K562 (cell line): ENCODE results near the gene DHPS. TPM values are rescaled to one million over a fixed set of nuclear protein-coding genes. Genes with fewer than 3 reads are reported as not detected.

Experiments used
- ATAC-seq: fragments of 200-7000 bp; cut with Tn5 transposase; 3 replicates; pipeline ENCODE4 v1.9.1; 2020; ENCODE audit warnings: moderate library complexity
- BruUV-seq: library from RNA; stranded (reverse); fragments of 400-500 nt; replicated peaks from 2 replicates; lab custom pipeline; 2021; lab: Mats Ljungman, UMichigan
- CTCF ChIA-PET: fragments of 300-600 bp; formaldehyde crosslinking; extraction: SDS; loops from one replicate; lab custom pipeline; 2021; ENCODE audit warnings: low intra/inter-chr PET ratio; lab: Yijun Ruan, JAX
- POLR2A ChIA-PET: fragments of 300-600, 350-650 bp; sonication (Branson Sonifier 250); formaldehyde crosslinking; extraction: SDS; loops from one replicate; lab custom pipeline; 2021; ENCODE audit warnings: antibody characterized with exemption, inconsistent platforms; lab: Yijun Ruan, JAX
- DNase-seq, 4 experiments: peaks; one replicate each; pipeline versions ENCODE4 v3.0.0 to v3.0.0-alpha.2; 2011 to 2018; ENCODE audit warnings: low spot score in 3 of 4, mixed read lengths in 3 of 4; ENCODE audit errors: extremely low read depth in 1 of 4
- FAIRE-seq: peaks from 2 replicates; lab custom pipeline; 2011; peaks lifted over from hg19 to GRCh38; lab: Jason Lieb, UNC
- H2AFZ ChIP-seq: 2 replicates; pipeline ENCODE4 v1.6.0; 2011; ENCODE audit warnings: low read depth, low read length, control low read depth, inconsistent platforms
- H3K27ac ChIP-seq: fragments of 200-600 bp; 3 replicates; pipeline ENCODE4 v1.8.0; 2011; ENCODE audit warnings: low read depth, mild to moderate bottlenecking, control low read depth, inconsistent platforms, low read length, moderate library complexity, mixed read lengths; ENCODE audit errors: extremely low read depth
- H3K27me3 ChIP-seq, 2 experiments: fragments of 300-600 bp in 1 of 2; 2 replicates in 1 of 2; 3 replicates in 1 of 2; pipeline versions ENCODE4 v1.6.0 to v1.8.0; 2011; ENCODE audit warnings: inconsistent platforms in 2 of 2, low read length in 2 of 2, mild to moderate bottlenecking in 1 of 2, mixed read lengths in 1 of 2, moderate library complexity in 1 of 2; ENCODE audit not compliant: control insufficient read depth in 2 of 2, insufficient read depth in 2 of 2
- H3K36me3 ChIP-seq: fragments of 300-600 bp; 3 replicates; pipeline ENCODE4 v1.8.0; 2011; ENCODE audit warnings: mild to moderate bottlenecking, low read length, inconsistent platforms; ENCODE audit not compliant: control insufficient read depth, insufficient read depth
- H3K4me1 ChIP-seq, 2 experiments: fragments of 200-600 bp in 1 of 2; replicated peaks in 1 of 2; 2 replicates in 1 of 2; 3 replicates in 1 of 2; pipeline versions ENCODE4 v1.5.1 to v1.8.0; 2011; ENCODE audit warnings: inconsistent platforms in 2 of 2, low read length in 2 of 2, mild to moderate bottlenecking in 1 of 2, mixed read lengths in 1 of 2, moderate library complexity in 1 of 2; ENCODE audit not compliant: control insufficient read depth in 2 of 2, insufficient read depth in 2 of 2
- H3K4me2 ChIP-seq: 2 replicates; pipeline ENCODE4 v1.6.1; 2011; ENCODE audit warnings: low read length, control low read depth, inconsistent platforms, mixed read lengths; ENCODE audit not compliant: insufficient read depth
- H3K4me3 ChIP-seq: fragments of 200-600 bp; sonication (generic), shearing (Covaris generic); 2 replicates; pipeline ENCODE4 v1.5.1; 2016; ENCODE audit warnings: control low read depth, inconsistent platforms
- H3K79me2 ChIP-seq: fragments of 200-600 bp; 3 replicates; pipeline ENCODE4 v1.8.0; 2011; ENCODE audit warnings: low read length, inconsistent platforms; ENCODE audit not compliant: control insufficient read depth, insufficient read depth
- H3K9ac ChIP-seq, 2 experiments: 2 replicates each; pipeline versions ENCODE4 v1.6.0 to v1.6.1; 2011; ENCODE audit warnings: low read depth in 2 of 2, low read length in 2 of 2, control low read depth in 1 of 2, inconsistent platforms in 1 of 2, mild to moderate bottlenecking in 1 of 2, mixed read lengths in 1 of 2; ENCODE audit not compliant: insufficient read depth in 1 of 2
- H3K9me1 ChIP-seq: one replicate; pipeline ENCODE4 v1.6.0; 2011; ENCODE audit warnings: inconsistent platforms, mild to moderate bottlenecking, low read length, moderate library complexity; ENCODE audit not compliant: control insufficient read depth, insufficient read depth
- H3K9me3 ChIP-seq: replicated peaks from 2 replicates; pipeline ENCODE4 v1.5.1; 2011; ENCODE audit warnings: low read depth, low read length, inconsistent platforms; ENCODE audit not compliant: control insufficient read depth, insufficient read depth
- H4K20me1 ChIP-seq: replicated peaks from 2 replicates; pipeline ENCODE4 v1.6.1; 2011; ENCODE audit warnings: low read length, inconsistent platforms, mixed read lengths; ENCODE audit not compliant: control insufficient read depth, insufficient read depth
- ARID1B ChIP-seq: fragments of 450-650 bp; IDR thresholded peaks from 2 replicates; pipeline ENCODE4 v1.6.1; 2016; ENCODE audit warnings: antibody characterized with exemption, mild to moderate bottlenecking, inconsistent platforms
- C11orf30 ChIP-seq: fragments of 450-650 bp; IDR thresholded peaks from 2 replicates; pipeline ENCODE4 v1.6.1; 2016; ENCODE audit warnings: low read depth, mild to moderate bottlenecking
- CBFA2T3 ChIP-seq: fragments of 450-650 bp; IDR thresholded peaks from 2 replicates; pipeline ENCODE4 v1.6.1; 2017
- CHD1 ChIP-seq: fragments of 200-600 bp; sonication (generic); IDR thresholded peaks from one replicate; pipeline ENCODE4 v1.6.1; 2012; ENCODE audit warnings: mild to moderate bottlenecking, moderate library complexity, low read length, inconsistent platforms
- DPF2 ChIP-seq: fragments of 450-650 bp; IDR thresholded peaks from 2 replicates; pipeline ENCODE4 v1.6.1; 2016
- FOXJ2 ChIP-seq: fragments of 200-800 bp; sonication (Bioruptor generic); IDR thresholded peaks from 2 replicates; pipeline ENCODE4 v1.6.1; 2016; ENCODE audit warnings: missing genetic modification characterization, missing compliant biosample characterization
- HNRNPK ChIP-seq: fragments of 200-400 bp; formaldehyde crosslinking; IDR thresholded peaks from one replicate; pipeline ENCODE4 v1.6.1; 2018; ENCODE audit warnings: mild to moderate bottlenecking, low read depth, low read length; ENCODE audit not compliant: poor library complexity, severe bottlenecking
- MAFF ChIP-seq: IDR thresholded peaks from 2 replicates; pipeline ENCODE4 v1.6.1; 2012; ENCODE audit warnings: low read length, improper control_type of control experiment
- MAFK ChIP-seq: IDR thresholded peaks from 2 replicates; pipeline ENCODE4 v1.6.1; 2011; ENCODE audit warnings: low read length, improper control_type of control experiment
- MTA1 ChIP-seq: fragments of 450-650 bp; IDR thresholded peaks from 2 replicates; pipeline ENCODE4 v1.6.1; 2017; ENCODE audit warnings: borderline replicate concordance
- NFE2 ChIP-seq: IDR thresholded peaks from 2 replicates; pipeline ENCODE4 v1.6.1; 2014; ENCODE audit warnings: antibody characterized with exemption, low read depth
- PHB ChIP-seq: fragments of 250-450 bp; sonication (Bioruptor Pico); IDR thresholded peaks from 2 replicates; pipeline ENCODE4 v1.5.0; 2021
- SNRNP70 ChIP-seq: fragments of 200-400 bp; formaldehyde crosslinking; optimal IDR thresholded peaks from 2 replicates; pipeline ENCODE3; 2017; ENCODE audit warnings: low read depth, low read length
- SRSF7 ChIP-seq: fragments of 200-400 bp; formaldehyde crosslinking; optimal IDR thresholded peaks from 2 replicates; pipeline ENCODE3; 2017; ENCODE audit warnings: mild to moderate bottlenecking, low read depth, low read length
- TAL1 ChIP-seq: fragments of 450-650 bp; IDR thresholded peaks from 2 replicates; pipeline ENCODE4 v1.6.1; 2016; ENCODE audit warnings: mild to moderate bottlenecking
- ZNF316 ChIP-seq: fragments of 450-650 bp; IDR thresholded peaks from 2 replicates; pipeline ENCODE4 v1.6.1; 2016
- WGBS: fragments of 100-300 bp; shearing (Covaris generic); methylation state at CpG from one replicate; pipeline ENCODE4 v1.1.6; 2016; ENCODE audit warnings: low coverage, mixed read lengths; ENCODE audit not compliant: insufficient coverage; ENCODE audit errors: missing lambda C conversion rate; 5-methylcytosine and 5-hydroxymethylcytosine counted together
- in situ Hi-C: fragments of 300-500 bp; cut with MboI; formaldehyde crosslinking; loops from 4 replicates; pipeline ENCODE4 v1.15.0; 2018; ENCODE audit warnings: inconsistent platforms, mixed read lengths
- intact Hi-C: fragments of 100-400 bp; cut with micrococcal nuclease; formaldehyde crosslinking; loops from 2 replicates; pipeline ENCODE4 v1.14.2; 2022
- polyA plus RNA-seq, 8 experiments: library from polyadenylated mRNA; depleted of rRNA in 4 of 8; stranded (reverse) in 5 of 8; unstranded in 3 of 8; fragments of >200 nt; fragmentation: Nextera tagmentation in 2 of 8; fragmentation: Illumina TruSeq in 1 of 8; extraction: Ambion mirVana in 2 of 8; extraction: Trizol in 1 of 8; gene quantifications; 2 replicates each; pipeline versions ENCODE4 v1.2.1 to v1.2.3, GENCODE V29; 2011 to 2014; ENCODE audit warnings: inconsistent platforms in 1 of 8, missing spikeins in 1 of 8
- total RNA-seq, 7 experiments: library from RNA; depleted of rRNA in 6 of 7; stranded (reverse); fragments of >200 nt in 6 of 7; fragmentation: Illumina TruSeq in 2 of 7; extraction: Trizol in 2 of 7; gene quantifications; 2 replicates each; pipeline versions ENCODE4 v1.2.1 to v1.2.3, GENCODE V29; 2011 to 2021; ENCODE audit warnings: low replicate concordance in 1 of 7

Gene DHPS
- total and polyA plus RNA-seq, 9 of the 15 experiments (the other 6 are each of a cell fraction or from before 2014, with no cell fraction given) = 47.1 to 110 (median 79.9) TPM

- no peaks in the 10 kb centered on the region for H3K9me3 ChIP-seq
- H3K27ac ChIP-seq = peak overlapping the region; percentile 33; the same call in 1 of the 3 replicates
- no peaks in the 10 kb centered on the region for H3K79me2 ChIP-seq
- FAIRE-seq (peak; percentile 81), DNase-seq (peak in 2 of 4 experiments; percentile 22 to 24), ATAC-seq (no peak)
- H2AFZ ChIP-seq = no peak overlapping the region
- H3K4me2 ChIP-seq = no peak overlapping the region
- H3K36me3 ChIP-seq = peaks cover 14% of the 10 kb centered on the region; the same call in 2 of the 3 replicates
- H3K27me3 ChIP-seq = no peaks in the 10 kb centered on the region
- H3K9ac ChIP-seq = 0 out of 4 replicates have a peak overlapping the region, but pooled peaks of 1 of the 2 experiments have one; percentile 8
- CTCF ChIA-PET = no interaction called here
- no peaks in the 10 kb centered on the region for H3K9me1 ChIP-seq
- no peaks in the 10 kb centered on the region for H4K20me1 ChIP-seq
- in situ Hi-C loops (no loop called here), intact Hi-C loops (no loop called here)
- H3K4me3 ChIP-seq = no peak overlapping the region
- H3K4me1 ChIP-seq = peaks cover 4 to 25% of the 10 kb centered on the region in 2 experiments; a peak in 4 of 5 replicates
- peak; percentile 31; the same call in 1 of the 2 replicates for TF ChIP-seq TAL1
- no peak for TF ChIP-seq HNRNPK
- no peak for TF ChIP-seq CHD1
- peak; percentile 75 for TF ChIP-seq C11orf30
- TF ChIP-seq MTA1 = no peak
- peak; percentile 64 for TF ChIP-seq NFE2
- TF ChIP-seq ARID1B = peak; percentile 34; the same call in 1 of the 2 replicates
- TF ChIP-seq CBFA2T3 = peak; percentile 48; the same call in 1 of the 2 replicates
- TF ChIP-seq MAFF = peak; percentile 6; the same call in 1 of the 2 replicates
- 0 out of 2 replicates have a peak, but pooled peaks have one; percentile 4 for TF ChIP-seq MAFK
- TF ChIP-seq ZNF316 = peak; percentile 72
- no peak for TF ChIP-seq PHB
- TF ChIP-seq DPF2 = peak; percentile 51; the same call in 1 of the 2 replicates
- no peak for TF ChIP-seq SNRNP70
- no peak for TF ChIP-seq SRSF7
- TF ChIP-seq FOXJ2 (tag) = no peak
- TF ChIP-seq, all 486 proteins: peak for 9
- 28% methylated on average over 6 of the region's 6 CpGs for WGBS
- POLR2A ChIA-PET = no interaction called here
- no TSS peak for BruUV-seq
Observed at GRCh38 chr19:12652219-12652618, 29.5 kb downstream of the DHPS start.
